Activated T-cell treated with anti-CD3 and anti-CD28 coated beads, Interleukin-2, amount 50 U/mL, for 24 hours (primary cell): ENCODE measurements around the gene HIGD2A.

Experiments
- DNase-seq: peaks from one replicate; pipeline ENCODE4 v3.0.0-alpha.2; 2020
- H3K27ac Mint-ChIP-seq: 2 replicates; pipeline ENCODE4 v1.8.0; 2020; ENCODE audit warnings: mild to moderate bottlenecking, mixed read lengths
- H3K27me3 Mint-ChIP-seq: 2 replicates; pipeline ENCODE4 v1.8.0; 2020; ENCODE audit warnings: mixed read lengths
- H3K36me3 Mint-ChIP-seq: 2 replicates; pipeline ENCODE4 v1.8.0; 2020; ENCODE audit warnings: low read depth, mixed read lengths
- H3K4me1 Mint-ChIP-seq: 2 replicates; pipeline ENCODE4 v1.8.0; 2020; ENCODE audit warnings: low read depth, mixed read lengths
- H3K4me3 Mint-ChIP-seq: 2 replicates; pipeline ENCODE4 v1.8.0; 2020; ENCODE audit warnings: mild to moderate bottlenecking, moderate library complexity, mixed read lengths
- H3K9me3 Mint-ChIP-seq: 2 replicates; pipeline ENCODE4 v1.8.0; 2020; ENCODE audit warnings: mixed read lengths

HIGD2A gene

GRCh38 chr5:176361437-176362232 lies 26.9 kb upstream of the HIGD2A start, which contains the start of gene KIAA1191:
KIAA1191 (minus strand) TSS chr5:176361764; CDS start chr5:176359508, 2,256 bp downstream.
- DNase-seq, result peak; percentile 93
- H3K36me3 Mint-ChIP-seq, result peaks cover 40% of the 10 kb centered on the region

GRCh38 chr5:176362233-176362490 lies 26.4 kb upstream of the HIGD2A start:
- H3K27ac Mint-ChIP-seq, result peak overlapping the region; percentile 99
- H3K4me3 Mint-ChIP-seq, result peak overlapping the region; percentile 99
- no peaks in the 10 kb centered on the region for H3K27me3 Mint-ChIP-seq
- H3K4me1 Mint-ChIP-seq, result peaks cover 39% of the 10 kb centered on the region
- H3K9me3 Mint-ChIP-seq, result no peaks in the 10 kb centered on the region
- DNase-seq, result no peak
- peaks cover 39% of the 10 kb centered on the region for H3K36me3 Mint-ChIP-seq

More at GRCh38 chr5:176361437-176362232, 26.9 kb upstream of the HIGD2A start, which contains the start of gene KIAA1191:
- peak within 1 kb of the TSS; percentile 99 for H3K27ac Mint-ChIP-seq
- peak within 1 kb of the TSS; percentile 99 for H3K4me3 Mint-ChIP-seq
- H3K9me3 Mint-ChIP-seq, result no peaks in the 10 kb centered on the region
- H3K4me1 Mint-ChIP-seq, result peaks cover 37% of the 10 kb centered on the region
- H3K27me3 Mint-ChIP-seq, result no peaks in the 10 kb centered on the region

- Mint-ChIP-seq H3K27me3 (no peaks in the 10 kb centered on the region), H3K27ac (peak overlapping the region; percentile 77), H3K36me3 (peaks cover 36% of the 10 kb centered on the region), H3K4me3 (peak overlapping the region; percentile 77), H3K4me1 (peaks cover 28% of the 10 kb centered on the region), H3K9me3 (no peaks in the 10 kb centered on the region)
- DNase-seq, result peak; percentile 35
These were observed 23.7 kb upstream of the HIGD2A start for GRCh38 chr5:176364765-176365350.

- H3K9me3 Mint-ChIP-seq, result no peaks in the 10 kb centered on the region
- H3K27ac Mint-ChIP-seq, result peak within 1 kb of the TSS; percentile 77
- H3K27me3 Mint-ChIP-seq, result no peaks in the 10 kb centered on the region
- H3K36me3 Mint-ChIP-seq, result peaks cover 43% of the 10 kb centered on the region
- peak; percentile 80 for DNase-seq
- H3K4me1 Mint-ChIP-seq, result peaks cover 28% of the 10 kb centered on the region
- peak within 1 kb of the TSS; percentile 77 for H3K4me3 Mint-ChIP-seq
These were observed 23.0 kb upstream of the HIGD2A start, which contains the start of gene ARL10 for GRCh38 chr5:176365351-176366231. ARL10 (plus strand) TSS chr5:176365487; CDS start chr5:176365564, 77 bp downstream.

GRCh38 chr5:176366232-176366894 lies 22.2 kb upstream of the HIGD2A start:
- DNase-seq, result peak; percentile 42
- no peaks in the 10 kb centered on the region for H3K27me3 Mint-ChIP-seq
- H3K27ac Mint-ChIP-seq, result peak overlapping the region; percentile 72
- H3K9me3 Mint-ChIP-seq, result no peaks in the 10 kb centered on the region
- H3K36me3 Mint-ChIP-seq, result peaks cover 44% of the 10 kb centered on the region
- H3K4me3 Mint-ChIP-seq, result peak overlapping the region; percentile 77
- peaks cover 28% of the 10 kb centered on the region for H3K4me1 Mint-ChIP-seq

- Mint-ChIP-seq H3K27me3 (no peaks in the 10 kb centered on the region), H3K36me3 (peaks cover 63% of the 10 kb centered on the region), H3K4me3 (no peak overlapping the region), H3K9me3 (no peaks in the 10 kb centered on the region), H3K4me1 (peaks cover 17% of the 10 kb centered on the region), H3K27ac (no peak overlapping the region)
- DNase-seq, result no peak
These were observed 19.8 kb upstream of the HIGD2A start for GRCh38 chr5:176368726-176369125.

- H3K4me3 Mint-ChIP-seq, result no peak overlapping the region
- H3K27me3 Mint-ChIP-seq, result no peaks in the 10 kb centered on the region
- H3K4me1 Mint-ChIP-seq, result peaks cover 12% of the 10 kb centered on the region
- peaks cover 70% of the 10 kb centered on the region for H3K36me3 Mint-ChIP-seq
- peak overlapping the region; percentile 26 for H3K27ac Mint-ChIP-seq
- no peaks in the 10 kb centered on the region for H3K9me3 Mint-ChIP-seq
- DNase-seq, result no peak
These were observed 18.4 kb upstream of the HIGD2A start for GRCh38 chr5:176369934-176370711.

GRCh38 chr5:176371621-176372539 lies 16.7 kb upstream of the HIGD2A start:
- Mint-ChIP-seq H3K4me3 (no peak overlapping the region), H3K4me1 (peaks cover 7% of the 10 kb centered on the region), H3K27me3 (no peaks in the 10 kb centered on the region), H3K27ac (no peak overlapping the region), H3K9me3 (no peaks in the 10 kb centered on the region), H3K36me3 (peaks cover 82% of the 10 kb centered on the region)
- no peak for DNase-seq

- H3K9me3 Mint-ChIP-seq, result no peaks in the 10 kb centered on the region
- no peaks in the 10 kb centered on the region for H3K27me3 Mint-ChIP-seq
- no peak for DNase-seq
- no peaks in the 10 kb centered on the region for H3K4me1 Mint-ChIP-seq
- H3K27ac Mint-ChIP-seq, result no peak overlapping the region
- H3K4me3 Mint-ChIP-seq, result no peak overlapping the region
- peaks cover 83% of the 10 kb centered on the region for H3K36me3 Mint-ChIP-seq
These were observed 15.3 kb upstream of the HIGD2A start for GRCh38 chr5:176373100-176373818.

GRCh38 chr5:176379881-176380280 lies 8.7 kb upstream of the HIGD2A start:
- peaks cover 95% of the 10 kb centered on the region for H3K36me3 Mint-ChIP-seq
- no peaks in the 10 kb centered on the region for H3K9me3 Mint-ChIP-seq
- peaks cover 2% of the 10 kb centered on the region for H3K4me1 Mint-ChIP-seq
- DNase-seq, result no peak
- no peak overlapping the region for H3K27ac Mint-ChIP-seq
- H3K4me3 Mint-ChIP-seq, result no peak overlapping the region
- no peaks in the 10 kb centered on the region for H3K27me3 Mint-ChIP-seq

- peak overlapping the region; percentile 33 for H3K27ac Mint-ChIP-seq
- H3K9me3 Mint-ChIP-seq, result no peaks in the 10 kb centered on the region
- no peak for DNase-seq
- no peaks in the 10 kb centered on the region for H3K27me3 Mint-ChIP-seq
- H3K4me1 Mint-ChIP-seq, result peaks cover 16% of the 10 kb centered on the region
- H3K36me3 Mint-ChIP-seq, result peaks cover 97% of the 10 kb centered on the region
- no peak overlapping the region for H3K4me3 Mint-ChIP-seq
These were observed 7.1 kb upstream of the HIGD2A start for GRCh38 chr5:176381423-176381822.

GRCh38 chr5:176381979-176382378 lies 6.6 kb upstream of the HIGD2A start:
- H3K27ac Mint-ChIP-seq, result peak overlapping the region; percentile 50
- H3K4me1 Mint-ChIP-seq, result peaks cover 22% of the 10 kb centered on the region
- H3K36me3 Mint-ChIP-seq, result peaks cover 98% of the 10 kb centered on the region
- H3K9me3 Mint-ChIP-seq, result no peaks in the 10 kb centered on the region
- H3K4me3 Mint-ChIP-seq, result no peak overlapping the region
- no peak for DNase-seq
- H3K27me3 Mint-ChIP-seq, result no peaks in the 10 kb centered on the region
